HUES48 (cell line): ENCODE data around the gene DEFB114.

Source experiments
- H3K27ac ChIP-seq: one replicate; pipeline ENCODE4 v1.7.0; 2013; ENCODE audit warnings: low read depth, low read length, inconsistent platforms
- H3K27me3 ChIP-seq: 2 replicates; pipeline ENCODE4 v1.6.1; 2013; ENCODE audit warnings: mild to moderate bottlenecking, low read length; ENCODE audit not compliant: control insufficient read depth, insufficient read depth
- H3K36me3 ChIP-seq: 2 replicates; pipeline ENCODE4 v1.6.1; 2013; ENCODE audit warnings: low read length; ENCODE audit not compliant: control insufficient read depth, insufficient read depth
- H3K4me1 ChIP-seq: 2 replicates; pipeline ENCODE4 v1.6.1; 2013; ENCODE audit warnings: mild to moderate bottlenecking, low read length; ENCODE audit not compliant: control insufficient read depth, insufficient read depth
- H3K4me3 ChIP-seq: 2 replicates; pipeline ENCODE4 v1.5.1; 2013; ENCODE audit warnings: mild to moderate bottlenecking, low read depth, low read length
- H3K9ac ChIP-seq: 2 replicates; pipeline ENCODE4 v1.6.1; 2013; ENCODE audit warnings: mild to moderate bottlenecking, low read depth, low read length, moderate library complexity
- H3K9me3 ChIP-seq: 2 replicates; pipeline ENCODE4 v1.6.1; 2013; ENCODE audit warnings: low read length; ENCODE audit not compliant: control insufficient read depth, insufficient read depth

DEFB114 gene

DNA sequence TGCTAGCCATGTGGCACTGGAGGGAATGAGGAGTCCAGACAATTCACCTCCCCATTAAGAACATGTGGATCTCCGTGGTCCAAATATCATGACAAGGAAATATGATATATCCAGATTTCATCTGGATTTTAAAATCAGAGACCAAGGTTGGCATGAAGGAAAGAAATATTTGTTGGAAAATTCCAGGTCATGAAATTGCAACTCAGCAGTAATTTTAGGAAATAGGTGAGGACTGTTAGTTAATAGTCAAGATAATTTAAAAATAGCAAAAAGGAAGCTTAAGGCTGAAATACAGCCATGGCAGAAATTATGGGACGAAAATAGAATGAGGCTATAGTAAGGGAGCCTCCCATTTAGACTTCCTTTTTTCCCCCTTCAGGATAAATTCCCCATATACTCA is 26.9 kb downstream of the DEFB114 start:
- H3K9ac ChIP-seq, result no peak overlapping the region
- no peak overlapping the region for H3K27ac ChIP-seq
- no peak overlapping the region for H3K4me3 ChIP-seq
- no peaks in the 10 kb centered on the region for H3K27me3 ChIP-seq
- H3K36me3 ChIP-seq, result no peaks in the 10 kb centered on the region
- H3K4me1 ChIP-seq, result no peaks in the 10 kb centered on the region
- H3K9me3 ChIP-seq, result no peaks in the 10 kb centered on the region

DNA sequence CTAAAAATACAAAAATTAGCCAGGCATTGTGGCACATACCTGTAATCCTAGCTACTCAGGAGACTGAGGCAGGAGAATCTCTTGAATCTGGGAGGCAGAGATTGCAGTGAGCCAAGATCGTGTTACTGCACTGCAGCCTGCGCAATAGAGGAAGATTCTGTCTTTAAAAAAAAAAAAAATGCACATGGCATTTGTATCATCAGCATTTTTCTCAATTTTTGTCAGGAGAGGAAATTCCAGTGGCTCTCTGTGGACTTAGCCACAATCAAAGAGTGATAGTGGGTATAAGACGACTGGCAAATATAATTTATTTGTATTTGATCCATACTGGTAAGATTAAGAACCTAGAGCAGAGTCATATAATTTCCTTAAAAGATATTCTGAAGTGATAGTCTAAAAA is 28.6 kb downstream of the DEFB114 start:
- no peaks in the 10 kb centered on the region for H3K36me3 ChIP-seq
- H3K9me3 ChIP-seq, result no peaks in the 10 kb centered on the region
- H3K4me1 ChIP-seq, result no peaks in the 10 kb centered on the region
- H3K4me3 ChIP-seq, result no peak overlapping the region
- no peak overlapping the region for H3K27ac ChIP-seq
- no peak overlapping the region for H3K9ac ChIP-seq
- H3K27me3 ChIP-seq, result no peaks in the 10 kb centered on the region

- Histone ChIP-seq H3K9me3 (no peaks in the 10 kb centered on the region), H3K36me3 (no peaks in the 10 kb centered on the region), H3K4me3 (no peak overlapping the region), H3K9ac (no peak overlapping the region), H3K27ac (no peak overlapping the region), H3K27me3 (no peaks in the 10 kb centered on the region), H3K4me1 (no peaks in the 10 kb centered on the region)
Measured at GRCh38 chr6:49934770-49935169, 29.2 kb downstream of the DEFB114 start.

DNA sequence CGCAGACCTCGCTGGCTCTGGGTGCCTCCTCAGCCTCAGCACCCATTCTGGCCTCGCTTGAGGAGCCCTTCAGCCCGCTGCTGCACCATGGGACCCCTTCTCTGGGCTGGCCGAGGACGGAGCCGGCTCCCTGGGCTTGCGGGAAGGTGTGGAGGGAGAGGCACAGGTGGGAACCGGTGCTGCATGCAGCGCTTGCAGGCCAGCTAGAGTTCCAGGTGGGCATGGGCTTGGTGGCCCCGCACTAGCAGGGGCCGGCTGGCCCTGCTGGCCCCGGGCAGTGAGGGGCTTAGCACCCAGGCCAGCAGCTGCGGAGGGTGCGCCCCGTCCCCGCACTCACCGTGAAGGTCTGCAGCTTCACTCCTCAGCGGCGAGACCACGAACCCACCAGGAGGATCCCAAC is 30.4 kb downstream of the DEFB114 start:
- Histone ChIP-seq H3K4me1 (peaks cover 5% of the 10 kb centered on the region; the same call in 1 of the 2 replicates), H3K27ac (no peak overlapping the region), H3K9ac (no peak overlapping the region), H3K9me3 (no peaks in the 10 kb centered on the region), H3K27me3 (no peaks in the 10 kb centered on the region), H3K36me3 (no peaks in the 10 kb centered on the region), H3K4me3 (no peak overlapping the region)

- Histone ChIP-seq H3K27ac (no peak overlapping the region), H3K27me3 (no peaks in the 10 kb centered on the region), H3K9me3 (no peaks in the 10 kb centered on the region), H3K9ac (no peak overlapping the region), H3K4me1 (peaks cover 5% of the 10 kb centered on the region; the same call in 1 of the 2 replicates), H3K36me3 (no peaks in the 10 kb centered on the region), H3K4me3 (no peak overlapping the region)
Measured at GRCh38 chr6:49929340-49929739, 34.6 kb downstream of the DEFB114 start.

- peaks cover 14% of the 10 kb centered on the region for H3K4me1 ChIP-seq
- H3K27ac ChIP-seq, result no peak overlapping the region
- no peaks in the 10 kb centered on the region for H3K36me3 ChIP-seq
- no peaks in the 10 kb centered on the region for H3K9me3 ChIP-seq
- no peaks in the 10 kb centered on the region for H3K27me3 ChIP-seq
- no peak overlapping the region for H3K4me3 ChIP-seq
- no peak overlapping the region for H3K9ac ChIP-seq
Measured at GRCh38 chr6:49923826-49924225, 40.1 kb downstream of the DEFB114 start.

DNA sequence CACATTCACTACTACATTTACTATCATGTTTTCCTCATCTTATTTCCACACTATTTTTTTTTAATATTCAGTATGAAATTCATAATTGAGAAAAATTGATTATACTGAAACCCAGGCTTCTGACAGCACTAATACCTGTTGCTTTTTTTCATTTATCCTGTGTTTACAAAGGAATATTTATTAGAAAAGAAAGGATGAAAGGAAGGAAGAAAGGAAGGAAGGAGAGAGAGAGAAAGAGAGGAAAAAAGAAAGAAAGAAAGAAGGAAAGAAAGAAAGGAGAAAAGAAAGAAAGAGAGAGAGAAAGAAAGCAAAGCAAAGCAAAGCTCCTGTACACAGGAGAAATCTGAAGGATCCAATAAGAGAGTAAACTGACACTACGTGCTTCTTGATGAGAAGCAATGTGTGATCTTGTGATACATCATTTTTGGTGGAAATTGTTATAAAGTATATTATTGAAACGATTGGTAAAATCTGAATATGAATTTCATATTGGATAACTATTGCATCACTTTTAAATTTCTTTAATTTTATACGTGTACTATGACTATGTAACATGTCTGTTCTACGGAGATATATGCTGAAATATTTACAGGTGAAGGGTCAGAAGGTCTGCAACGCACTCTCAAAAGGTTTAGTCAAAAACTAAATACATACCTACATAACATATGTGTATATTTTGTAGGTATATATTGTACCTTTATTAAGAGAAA is 43.9 kb downstream of the DEFB114 start:
- no peaks in the 10 kb centered on the region for H3K36me3 ChIP-seq
- H3K9me3 ChIP-seq, result no peaks in the 10 kb centered on the region
- H3K27ac ChIP-seq, result no peak overlapping the region
- no peak overlapping the region for H3K9ac ChIP-seq
- peaks cover 27% of the 10 kb centered on the region for H3K4me1 ChIP-seq
- H3K4me3 ChIP-seq, result no peak overlapping the region
- no peaks in the 10 kb centered on the region for H3K27me3 ChIP-seq

DNA sequence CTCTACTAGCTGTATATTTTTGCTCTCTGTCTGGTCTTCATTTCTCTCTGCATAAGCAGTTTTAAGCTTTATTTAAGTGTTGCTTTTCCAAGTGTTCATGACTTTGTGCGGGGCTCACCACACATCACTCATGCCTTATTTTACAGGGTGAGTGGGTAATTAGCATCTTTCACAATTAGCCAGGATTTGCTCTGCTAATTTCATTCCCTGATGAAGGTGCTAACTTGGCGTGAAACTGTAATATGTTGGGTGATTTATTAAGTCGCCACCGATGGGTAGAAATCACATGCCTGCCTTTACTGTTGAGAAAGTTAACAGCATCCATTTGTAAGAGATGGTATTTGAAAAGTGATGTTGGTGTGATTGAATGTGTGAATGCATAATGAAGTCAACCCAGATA is 44.7 kb downstream of the DEFB114 start:
- H3K27me3 ChIP-seq, result no peaks in the 10 kb centered on the region
- peaks cover 35% of the 10 kb centered on the region for H3K4me1 ChIP-seq
- no peak overlapping the region for H3K4me3 ChIP-seq
- no peak overlapping the region for H3K9ac ChIP-seq
- H3K27ac ChIP-seq, result peak overlapping the region; percentile 58
- H3K9me3 ChIP-seq, result no peaks in the 10 kb centered on the region
- H3K36me3 ChIP-seq, result no peaks in the 10 kb centered on the region

- no peak overlapping the region for H3K9ac ChIP-seq
- H3K36me3 ChIP-seq, result no peaks in the 10 kb centered on the region
- no peaks in the 10 kb centered on the region for H3K27me3 ChIP-seq
- no peak overlapping the region for H3K4me3 ChIP-seq
- H3K4me1 ChIP-seq, result peaks cover 38% of the 10 kb centered on the region
- peak overlapping the region; percentile 58 for H3K27ac ChIP-seq
- no peaks in the 10 kb centered on the region for H3K9me3 ChIP-seq
Measured at GRCh38 chr6:49918787-49919186, 45.2 kb downstream of the DEFB114 start.

DNA sequence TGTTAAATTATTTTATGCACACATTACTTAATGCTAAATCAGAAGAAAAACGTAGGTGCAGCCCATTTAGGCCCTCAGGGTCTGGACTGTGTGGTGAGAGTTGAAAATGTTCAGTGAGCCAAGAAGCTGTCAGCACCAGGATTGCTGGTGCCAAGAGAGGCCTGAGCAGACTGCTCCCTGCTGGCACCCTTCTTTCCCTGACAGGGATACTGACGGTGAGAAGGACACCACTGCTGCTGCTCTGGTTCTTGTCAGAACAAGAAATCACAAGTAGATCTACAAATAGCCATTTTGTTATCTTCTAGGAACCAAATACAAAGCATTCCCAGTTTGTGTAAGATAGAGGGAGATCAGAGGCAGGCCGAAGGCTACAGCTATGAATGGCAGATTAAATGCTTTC is 48.9 kb downstream of the DEFB114 start:
- Histone ChIP-seq H3K9me3 (no peaks in the 10 kb centered on the region), H3K9ac (no peak overlapping the region), H3K4me1 (peaks cover 71% of the 10 kb centered on the region), H3K4me3 (no peak overlapping the region), H3K27me3 (no peaks in the 10 kb centered on the region), H3K27ac (no peak overlapping the region), H3K36me3 (no peaks in the 10 kb centered on the region)

- Histone ChIP-seq H3K27me3 (no peaks in the 10 kb centered on the region), H3K4me3 (no peak overlapping the region), H3K4me1 (peaks cover 74% of the 10 kb centered on the region), H3K36me3 (no peaks in the 10 kb centered on the region), H3K9me3 (no peaks in the 10 kb centered on the region), H3K27ac (peak overlapping the region; percentile 8), H3K9ac (no peak overlapping the region)
Measured at GRCh38 chr6:49913636-49914375, 50.2 kb downstream of the DEFB114 start.
